H1 (cell line): Measurements from ENCODE around the gene ZNF362. TPM values are rescaled to one million over a fixed set of nuclear protein-coding genes. Genes with fewer than 3 reads are reported as not detected.

Source experiments
- CHD7 ChIP-seq: fragments of 300-600 bp; sonication (generic); IDR thresholded peaks from 2 replicates; pipeline ENCODE4 v1.7.1; 2012; ENCODE audit warnings: low read length, moderate library complexity, mild to moderate bottlenecking, inconsistent platforms; ENCODE audit not compliant: insufficient replicate concordance
- E2F6 ChIP-seq: IDR thresholded peaks from 2 replicates; pipeline ENCODE4 v1.6.1; 2012; ENCODE audit warnings: inconsistent platforms
- GTF2F1 ChIP-seq: IDR thresholded peaks from 2 replicates; pipeline ENCODE4 v1.6.1; 2012; ENCODE audit warnings: low read depth, low read length, improper control_type of control experiment, borderline replicate concordance
- HDAC2 ChIP-seq, 2 experiments: fragments of 300-600 bp in 1 of 2; sonication (generic) in 1 of 2; IDR thresholded peaks; 2 replicates each; pipeline ENCODE4 v1.6.1; 2011 to 2012; ENCODE audit warnings: low read depth in 2 of 2, low read length in 2 of 2, mild to moderate bottlenecking in 2 of 2, moderate library complexity in 2 of 2, borderline replicate concordance in 1 of 2, inconsistent platforms in 1 of 2
- KDM1A ChIP-seq: fragments of 200-600, 300-600 bp; sonication (generic); IDR thresholded peaks from 2 replicates; pipeline ENCODE4 v1.7.1; 2016; ENCODE audit warnings: mild to moderate bottlenecking, low read length, borderline replicate concordance
- USF2 ChIP-seq: IDR thresholded peaks from 2 replicates; pipeline ENCODE4 v1.6.1; 2011; ENCODE audit warnings: low read length, improper control_type of control experiment
- polyA plus RNA-seq, 7 experiments: library from polyadenylated mRNA; depleted of rRNA in 3 of 7; stranded (reverse) in 5 of 7; unstranded in 2 of 7; fragments of >200 nt in 5 of 7; fragments of 200-250 nt in 2 of 7; gene quantifications; 1 replicate in 5 of 7; 2 replicates in 1 of 7; 4 replicates in 1 of 7; pipeline versions ENCODE4 v1.2.1 to v1.2.3, GENCODE V29; 2011 to 2013; ENCODE audit warnings: missing spikeins in 2 of 7, mixed read lengths in 2 of 7
- total RNA-seq: library from RNA; stranded (reverse); fragmentation: NEBNext Ultra II Directional; extraction: Animal tissue kit (Norgen Biotek cat#: 25700); gene quantifications from 2 replicates; pipeline ENCODE4 v1.2.1, GENCODE V29; 2021

The ZNF362 gene
- total and polyA plus RNA-seq, 2 of the 8 experiments (the other 6 are each of a cell fraction or from before 2014, with no cell fraction given): 24.2 to 27.8 TPM

- TF ChIP-seq CHD7 (no peak), GTF2F1 (no peak), KDM1A (no peak), E2F6 (no peak), USF2 (no peak), HDAC2 (IDR thresholded peaks at IDR 0.05; ENCODE audit: borderline replicate concordance in 1 of 2, low read depth in 2 of 2, low read length in 2 of 2) (no peak)
Observed at GRCh38 chr1:33346927-33347649, 90.8 kb downstream of the ZNF362 start (continued).
